AG04450 (cell line): ENCODE data around the gene PPRC1. TPM values are rescaled to one million over a fixed set of nuclear protein-coding genes. Genes with fewer than 3 reads are reported as not detected.

Experiments
- CTCF ChIA-PET: fragments of 300-600, 350-600 bp; formaldehyde crosslinking; extraction: SDS; loops from one replicate; lab custom pipeline; 2022; ENCODE audit warnings: antibody characterized with exemption, inconsistent platforms; lab: Charles Lee
- POLR2A ChIA-PET: fragments of 350-600 bp; formaldehyde crosslinking; extraction: SDS; loops from one replicate; lab custom pipeline; 2021; ENCODE audit warnings: antibody characterized with exemption, inconsistent platforms; lab: Yijun Ruan, JAX
- DNase-seq: peaks from one replicate; pipeline ENCODE4 v3.0.0-alpha.2; 2011; ENCODE audit warnings: low read depth, low spot score
- H3K27ac ChIP-seq: one replicate; pipeline ENCODE4 v1.5.1; 2012; ENCODE audit warnings: low read depth, low read length, control low read depth
- H3K27me3 ChIP-seq: one replicate; pipeline ENCODE4 v1.6.0; 2012; ENCODE audit warnings: low read length; ENCODE audit not compliant: control insufficient read depth, insufficient read depth
- H3K4me3 ChIP-seq: 2 replicates; pipeline ENCODE4 v1.5.1; 2011; ENCODE audit warnings: mild to moderate bottlenecking, low read depth, low read length, control low read depth
- H3K9me3 ChIP-seq: 2 replicates; pipeline ENCODE4 v1.5.1; 2012; ENCODE audit warnings: low read length; ENCODE audit not compliant: control insufficient read depth, insufficient read depth
- CTCF ChIP-seq: IDR thresholded peaks from 2 replicates; pipeline ENCODE4 v1.5.1; 2011; ENCODE audit warnings: low read depth, low read length, control low read depth, inconsistent platforms
- polyA plus RNA-seq: library from polyadenylated mRNA; depleted of rRNA; stranded (reverse); fragments of >200 nt; gene quantifications from 2 replicates; pipeline ENCODE4 v1.2.3, GENCODE V29; 2011

The PPRC1 gene
- polyA plus RNA-seq, 1 experiment = 14.1 TPM

- no peak for TF ChIP-seq CTCF
- CTCF ChIA-PET = interaction anchor here (1.0 to 1.4 kb wide), 3 partner anchors 37 to 270 kb away, joined by 3 read pairs; no protein-coding TSS in a partner anchor
- POLR2A ChIA-PET = interaction anchor here (1.2 kb wide), 1 partner anchor 35 kb away, joined by 4 read pairs; no protein-coding TSS in a partner anchor
- no peak for DNase-seq
- H3K4me3 ChIP-seq = no peak overlapping the region
- no peaks in the 10 kb centered on the region for H3K27me3 ChIP-seq
- no peak overlapping the region for H3K27ac ChIP-seq
- no peaks in the 10 kb centered on the region for H3K9me3 ChIP-seq
Measured at GRCh38 chr10:102109166-102110116, 23.4 kb upstream of the PPRC1 start.

DNA sequence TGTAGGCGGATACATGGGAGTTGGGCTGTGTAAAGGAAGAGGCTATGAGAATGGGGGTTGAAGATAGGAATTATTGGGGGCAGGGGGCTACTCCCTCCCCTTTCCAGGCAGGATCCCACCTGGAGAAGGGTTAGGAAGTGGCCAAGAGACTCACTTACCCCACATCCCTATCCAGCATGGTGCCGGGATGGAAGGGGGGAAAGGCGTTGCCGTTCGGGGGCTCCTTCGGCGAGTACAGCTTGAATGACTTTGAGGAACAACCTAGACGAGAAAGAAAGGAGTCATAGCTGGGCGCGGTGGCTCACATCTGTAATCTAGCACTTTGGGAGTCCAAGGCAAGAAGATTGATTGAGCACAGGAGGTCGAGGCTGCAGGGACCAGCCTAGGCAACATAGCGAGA lies 21.6 kb upstream of the PPRC1 start:
- Histone ChIP-seq H3K9me3 (no peaks in the 10 kb centered on the region), H3K4me3 (no peak overlapping the region), H3K27me3 (no peaks in the 10 kb centered on the region), H3K27ac (no peak overlapping the region)
- no peak for TF ChIP-seq CTCF
- ChIA-PET CTCF (interaction anchor here (1.3 to 2.4 kb wide), 3 partner anchors 10 to 38 kb away, joined by 4 to 8 read pairs (median 6); no protein-coding TSS in a partner anchor), POLR2A (no interaction called here)
- no peak for DNase-seq

DNA sequence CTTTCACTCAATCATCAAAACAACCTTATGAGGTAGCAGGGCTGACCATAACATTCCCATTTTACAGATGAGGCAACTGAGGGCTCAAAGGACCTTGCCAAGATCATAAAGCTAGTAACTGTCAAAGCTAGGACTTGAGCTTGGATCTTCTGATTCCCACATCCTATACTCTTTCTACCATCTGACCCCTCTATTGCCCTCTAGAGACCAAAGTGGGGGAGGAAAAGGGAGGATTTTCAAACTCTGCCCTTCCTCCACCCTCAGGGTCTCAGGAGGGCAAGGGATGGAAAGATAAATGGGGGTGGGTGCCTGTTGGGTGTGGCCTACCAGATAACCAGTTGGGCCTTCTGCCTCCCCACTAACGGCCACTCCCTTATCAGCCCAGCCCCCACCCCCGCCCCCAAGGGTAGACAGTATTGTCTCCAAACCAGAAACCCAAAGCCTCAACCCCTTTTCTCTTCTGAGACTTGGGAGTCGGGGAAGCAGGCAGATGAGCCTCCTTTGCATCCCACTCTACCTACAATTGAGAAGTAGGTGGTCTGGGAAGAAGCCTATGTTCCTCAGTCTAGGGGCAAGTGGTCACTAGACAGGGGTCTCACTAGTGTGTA lies 20.5 kb upstream of the PPRC1 start:
- no peak for DNase-seq
- Histone ChIP-seq H3K27me3 (no peaks in the 10 kb centered on the region), H3K9me3 (no peaks in the 10 kb centered on the region), H3K27ac (no peak overlapping the region), H3K4me3 (peak overlapping the region; percentile 89)
- ChIA-PET POLR2A (no interaction called here), CTCF (interaction anchor here (0.5 to 2.4 kb wide), 5 partner anchors 9 to 600 kb away, joined by 3 to 9 read pairs (median 6); no protein-coding TSS in a partner anchor)
- TF ChIP-seq CTCF = peak; percentile 26; the same call in 1 of the 2 replicates

DNA sequence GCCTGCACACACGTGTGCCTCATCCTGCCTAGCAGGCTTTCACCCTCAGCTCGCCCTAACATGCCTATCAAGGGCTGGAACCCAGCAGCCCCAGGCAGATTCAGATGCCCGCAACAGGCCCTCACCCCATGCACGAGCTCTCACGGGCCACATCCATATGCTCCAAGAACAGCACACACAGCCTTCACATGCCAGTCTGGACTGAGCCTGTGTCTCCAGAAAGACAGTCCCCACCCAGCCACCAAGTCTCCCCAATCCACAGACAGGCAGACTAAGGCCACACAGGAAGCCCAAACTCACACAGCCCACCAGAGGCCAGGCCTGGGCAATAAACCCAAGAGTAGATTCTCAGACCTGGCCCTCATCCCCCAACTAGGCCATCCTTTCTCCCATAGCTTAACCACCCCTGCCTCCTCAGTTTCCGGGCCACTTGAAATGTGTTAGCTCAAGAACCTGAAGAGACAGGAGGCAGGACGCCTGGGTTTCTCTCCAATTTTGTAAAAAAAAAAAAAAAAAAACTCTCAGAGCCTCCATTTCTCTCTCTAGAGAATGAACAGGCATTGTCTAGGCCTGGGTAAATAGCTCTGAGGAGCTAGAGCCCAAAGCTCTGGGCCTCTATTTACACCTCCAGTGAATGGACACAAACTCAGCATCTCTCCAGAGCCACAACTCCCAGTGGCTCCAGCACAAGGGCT lies 19.4 kb upstream of the PPRC1 start:
- H3K27me3 ChIP-seq = no peaks in the 10 kb centered on the region
- CTCF ChIA-PET = interaction anchor here (0.5 to 2.4 kb wide), 7 partner anchors 10 to 599 kb away, joined by 3 to 9 read pairs (median 3); no protein-coding TSS in a partner anchor
- POLR2A ChIA-PET = interaction anchor here (0.6 to 2.6 kb wide), 4 partner anchors 11 to 1238 kb away, joined by 3 to 14 read pairs (median 4); partner anchors contain the start of gene PCGF6
- no peak overlapping the region for H3K27ac ChIP-seq
- DNase-seq = no peak
- no peaks in the 10 kb centered on the region for H3K9me3 ChIP-seq
- no peak for TF ChIP-seq CTCF
- H3K4me3 ChIP-seq = peak overlapping the region; percentile 89
